ENCODE data around the gene TP53I11. TPM values are rescaled to one million over a fixed set of nuclear protein-coding genes. Genes with fewer than 3 reads are reported as not detected.

The TP53I11 gene
- total and polyA plus RNA-seq, 2 donors (not counting 3 experiments of a cell fraction or from before 2014, with no cell fraction given) = 31.5 to 79.4 TPM

DNA sequence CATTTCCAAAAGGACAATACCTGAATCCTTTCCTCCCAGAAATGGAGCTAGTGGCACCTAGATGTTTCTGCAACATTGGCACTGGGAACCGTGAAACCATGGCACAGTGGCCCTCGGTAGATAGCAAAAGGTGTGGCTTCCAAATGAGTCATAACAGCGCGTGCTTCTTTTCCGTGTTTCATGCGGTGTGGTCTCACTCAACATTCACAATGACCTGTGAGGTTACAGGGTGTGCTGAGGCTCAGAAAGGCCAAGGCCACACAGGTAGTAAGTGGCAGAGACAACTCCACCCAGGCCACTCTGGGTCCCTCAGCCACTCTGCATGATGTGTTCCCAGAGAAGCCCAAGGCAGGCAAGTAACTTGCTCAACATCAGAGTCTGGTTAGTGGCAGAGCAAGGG lies 67.4 kb downstream of the TP53I11 start:
- intact Hi-C loops (cut with micrococcal nuclease) = no loop called here
- no peak overlapping the region for H3K9ac ChIP-seq (replicated peaks; ENCODE audit: extremely low read depth, insufficient read depth, low read length)
- no peak overlapping the region for H2AFZ ChIP-seq (ENCODE audit: low read depth, low read length)
- TF ChIP-seq, protein P1, sequence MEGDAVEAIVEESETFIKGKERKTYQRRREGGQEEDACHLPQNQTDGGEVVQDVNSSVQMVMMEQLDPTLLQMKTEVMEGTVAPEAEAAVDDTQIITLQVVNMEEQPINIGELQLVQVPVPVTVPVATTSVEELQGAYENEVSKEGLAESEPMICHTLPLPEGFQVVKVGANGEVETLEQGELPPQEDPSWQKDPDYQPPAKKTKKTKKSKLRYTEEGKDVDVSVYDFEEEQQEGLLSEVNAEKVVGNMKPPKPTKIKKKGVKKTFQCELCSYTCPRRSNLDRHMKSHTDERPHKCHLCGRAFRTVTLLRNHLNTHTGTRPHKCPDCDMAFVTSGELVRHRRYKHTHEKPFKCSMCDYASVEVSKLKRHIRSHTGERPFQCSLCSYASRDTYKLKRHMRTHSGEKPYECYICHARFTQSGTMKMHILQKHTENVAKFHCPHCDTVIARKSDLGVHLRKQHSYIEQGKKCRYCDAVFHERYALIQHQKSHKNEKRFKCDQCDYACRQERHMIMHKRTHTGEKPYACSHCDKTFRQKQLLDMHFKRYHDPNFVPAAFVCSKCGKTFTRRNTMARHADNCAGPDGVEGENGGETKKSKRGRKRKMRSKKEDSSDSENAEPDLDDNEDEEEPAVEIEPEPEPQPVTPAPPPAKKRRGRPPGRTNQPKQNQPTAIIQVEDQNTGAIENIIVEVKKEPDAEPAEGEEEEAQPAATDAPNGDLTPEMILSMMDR (IDR thresholded peaks at IDR 0.05; ENCODE audit: extremely low read depth in 1 of 2, insufficient read depth in 1 of 2, low read depth in 1 of 2, low read length in 2 of 2) = no peak
- TF ChIP-seq GATA2 (IDR thresholded peaks at IDR 0.05; ENCODE audit: insufficient read depth, insufficient read length, low read depth, low read length) = no peak
- TF ChIP-seq FOS (IDR thresholded peaks at IDR 0.05; ENCODE audit: borderline replicate concordance, insufficient read depth, low read length) = no peak
- TF ChIP-seq MYC (IDR thresholded peaks at IDR 0.05; ENCODE audit: low read depth, low read length) = no peak
- TF ChIP-seq POLR2AphosphoS5 (IDR thresholded peaks at IDR 0.05; ENCODE audit: insufficient read depth, low read depth, low read length) = no peak
- TF ChIP-seq, protein P2, sequence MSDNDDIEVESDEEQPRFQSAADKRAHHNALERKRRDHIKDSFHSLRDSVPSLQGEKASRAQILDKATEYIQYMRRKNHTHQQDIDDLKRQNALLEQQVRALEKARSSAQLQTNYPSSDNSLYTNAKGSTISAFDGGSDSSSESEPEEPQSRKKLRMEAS (IDR thresholded peaks at IDR 0.05; ENCODE audit: insufficient read depth, insufficient read length) = no peak
- POLR2A ChIA-PET = no interaction called here
- H3K9me3 ChIP-seq (replicated peaks; ENCODE audit: control insufficient read depth, insufficient read depth, low read length) = no peaks in the 10 kb centered on the region
- H3K4me1 ChIP-seq (ENCODE audit: control insufficient read depth, extremely low read depth, insufficient read depth, low read length) = peaks cover 9% of the 10 kb centered on the region
- no peak overlapping the region for H3K4me2 ChIP-seq (ENCODE audit: insufficient read depth, low read length)
- DNase-seq (ENCODE audit: low read depth, low spot score) (no peak), FAIRE-seq (no peak)
- no peaks in the 10 kb centered on the region for H3K79me2 ChIP-seq (ENCODE audit: control insufficient read depth, insufficient read depth, low read length)
- CTCF ChIA-PET = interaction anchor here (1.1 to 1.2 kb wide), 2 partner anchors 28 to 261 kb away, joined by 3 read pairs; no protein-coding TSS in a partner anchor
- H3K4me3 ChIP-seq (replicated peaks in 1 of 3; ENCODE audit: insufficient read depth in 1 of 3, low read depth in 1 of 3, low read length in 3 of 3) = no peak overlapping the region
- dilution Hi-C loops (cut with MboI; ENCODE audit: extremely low pct_ligation_motif_present, low sequenced_read_pairs) = no loop called here
- no peaks in the 10 kb centered on the region for H4K20me1 ChIP-seq (replicated peaks; ENCODE audit: control insufficient read depth, extremely low read depth, insufficient read depth, low read length)
- no peaks in the 10 kb centered on the region for H3K9me1 ChIP-seq (replicated peaks; ENCODE audit: control insufficient read depth, extremely low read depth, insufficient read depth, low read length)
- no peak overlapping the region for H3K27ac ChIP-seq (ENCODE audit: insufficient read depth, low read depth, low read length)
- H3K36me3 ChIP-seq (ENCODE audit: control insufficient read depth in 2 of 2, extremely low read depth in 1 of 2, insufficient read depth in 2 of 2, low read length in 2 of 2) = peaks cover 0 to 6% of the 10 kb centered on the region in 2 experiments
- H3K27me3 ChIP-seq (ENCODE audit: control insufficient read depth in 2 of 2, insufficient read depth in 2 of 2, low read length in 2 of 2) = no peaks in the 10 kb centered on the region
- no TSS peak for BruUV-seq (replicated peaks)

Other genes starting within 250 kb of the TP53I11 start
- 65.3 and 118 TPM in 2 replicates for gene TSPAN18, start 223.9 kb downstream of the TP53I11 start, total RNA-seq
- 32.0 and 32.2 TPM in 2 replicates for gene TSPAN18, start 223.9 kb downstream of the TP53I11 start, polyA plus RNA-seq
- 13.9 and 14.1 TPM in 2 replicates for gene PRDM11, start 195.8 kb upstream of the TP53I11 start, total RNA-seq
- gene PRDM11, start 195.8 kb upstream of the TP53I11 start, polyA plus RNA-seq = 5.9 and 6.9 TPM in 2 replicates

Measured in endothelial cell of umbilical vein (primary cell).